ENCODE results near the gene FGF22.

- TF ChIP-seq CTCF (IDR thresholded peaks at IDR 0.05): no peak
- no peak for TF ChIP-seq POLR2A (IDR thresholded peaks at IDR 0.05)
Measured at GRCh38 chr19:616062-616700, 23.5 kb upstream of the FGF22 start.
